HEK293 (cell line): ENCODE data around the gene CDH26.

Source experiments
- CTCF ChIA-PET: fragments of 350-600 bp; formaldehyde crosslinking; extraction: SDS; loops from one replicate; lab custom pipeline; 2021; ENCODE audit warnings: antibody characterized with exemption; lab: Yijun Ruan, JAX
- POLR2A ChIA-PET: fragments of 300-600 bp; formaldehyde crosslinking; extraction: SDS; loops from one replicate; lab custom pipeline; 2020; ENCODE audit warnings: antibody characterized with exemption, inconsistent platforms; lab: Yijun Ruan, JAX
- H3K27ac ChIP-seq: fragments of 200-500 bp; sonication (Bioruptor generic); 2 replicates; pipeline ENCODE4 v1.5.1; 2014; ENCODE audit warnings: low read depth, low read length, control low read depth, inconsistent platforms; ENCODE audit errors: extremely low read depth
- H3K36me3 ChIP-seq, 2 experiments: fragments of 200-500 bp in 1 of 2; sonication (Bioruptor generic) in 1 of 2; 1 replicate in 1 of 2; 2 replicates in 1 of 2; pipeline ENCODE4 v1.5.1; 2014 to 2017; ENCODE audit warnings: inconsistent platforms in 2 of 2, low read length in 2 of 2; ENCODE audit not compliant: control insufficient read depth in 2 of 2, insufficient read depth in 1 of 2
- H3K4me1 ChIP-seq: fragments of 200-500 bp; sonication (Bioruptor generic); 2 replicates; pipeline ENCODE4 v1.5.1; 2014; ENCODE audit warnings: mild to moderate bottlenecking, low read length, inconsistent platforms; ENCODE audit not compliant: control insufficient read depth, insufficient read depth
- H3K4me3 ChIP-seq: 2 replicates; pipeline ENCODE4 v1.5.1; 2011; ENCODE audit warnings: low read depth, mild to moderate bottlenecking, control low read depth, low read length, moderate library complexity
- H3K9me3 ChIP-seq: fragments of 200-500 bp; sonication (Bioruptor generic); 2 replicates; pipeline ENCODE4 v1.5.1; 2014; ENCODE audit warnings: low read depth, low read length, inconsistent platforms; ENCODE audit not compliant: control insufficient read depth, insufficient read depth
- HOXD13 ChIP-seq: sonication (generic); formaldehyde crosslinking; IDR thresholded peaks from 2 replicates; pipeline ENCODE4 v1.8.0; 2022; ENCODE audit warnings: missing genetic modification reagents, borderline replicate concordance
- KLF7 ChIP-seq: fragments of 450-650 bp; formaldehyde crosslinking; IDR thresholded peaks from 2 replicates; pipeline ENCODE4 v1.5.1; 2016; ENCODE audit warnings: missing biosample characterization, missing genetic modification characterization, borderline replicate concordance
- MZF1 ChIP-seq: fragments of 450-650 bp; formaldehyde crosslinking; IDR thresholded peaks from 2 replicates; pipeline ENCODE4 v1.5.1; 2017; ENCODE audit warnings: missing biosample characterization, missing genetic modification characterization, borderline replicate concordance
- PRDM10 ChIP-seq: fragments of 450-650 bp; formaldehyde crosslinking; IDR thresholded peaks from 2 replicates; pipeline ENCODE4 v1.5.1; 2016; ENCODE audit warnings: missing biosample characterization, missing genetic modification characterization
- RBAK ChIP-seq: fragments of 450-650 bp; formaldehyde crosslinking; IDR thresholded peaks from 2 replicates; pipeline ENCODE4 v1.5.1; 2016; ENCODE audit warnings: missing biosample characterization, missing genetic modification characterization
- SCRT2 ChIP-seq: fragments of 450-650 bp; formaldehyde crosslinking; IDR thresholded peaks from 2 replicates; pipeline ENCODE4 v1.5.1; 2016; ENCODE audit warnings: missing biosample characterization, missing genetic modification characterization
- YY2 ChIP-seq: fragments of 450-650 bp; formaldehyde crosslinking; IDR thresholded peaks from 2 replicates; pipeline ENCODE4 v1.5.1; 2016; ENCODE audit warnings: missing biosample characterization, missing genetic modification characterization
- ZBTB8A ChIP-seq: fragments of 450-650 bp; formaldehyde crosslinking; IDR thresholded peaks from 2 replicates; pipeline ENCODE4 v1.5.1; 2016; ENCODE audit warnings: missing biosample characterization, missing genetic modification characterization
- ZFP3 ChIP-seq: fragments of 450-650 bp; formaldehyde crosslinking; IDR thresholded peaks from 2 replicates; pipeline ENCODE4 v1.5.1; 2016; ENCODE audit warnings: low read depth, missing biosample characterization, missing genetic modification characterization
- ZFP37 ChIP-seq: fragments of 450-650 bp; formaldehyde crosslinking; IDR thresholded peaks from 2 replicates; pipeline ENCODE4 v1.5.1; 2016; ENCODE audit warnings: missing biosample characterization, missing genetic modification characterization
- ZNF114 ChIP-seq: fragments of 450-650 bp; formaldehyde crosslinking; IDR thresholded peaks from 2 replicates; pipeline ENCODE4 v1.5.0; 2017; ENCODE audit warnings: missing biosample characterization, missing genetic modification characterization
- ZNF140 ChIP-seq: fragments of 450-650 bp; formaldehyde crosslinking; IDR thresholded peaks from 2 replicates; pipeline ENCODE4 v1.5.1; 2016; ENCODE audit warnings: missing biosample characterization, missing genetic modification characterization
- ZNF248 ChIP-seq: fragments of 450-650 bp; formaldehyde crosslinking; IDR thresholded peaks from 2 replicates; pipeline ENCODE4 v1.5.1; 2017; ENCODE audit warnings: missing biosample characterization, missing genetic modification characterization
- ZNF274 ChIP-seq, 2 experiments: fragments of 200-500 bp in 1 of 2; fragments of 450-650 bp in 1 of 2; sonication (Bioruptor generic) in 1 of 2; formaldehyde crosslinking in 1 of 2; IDR thresholded peaks; 2 replicates each; pipeline versions ENCODE4 v1.5.1 to v1.6.1; 2014 to 2016; ENCODE audit warnings: borderline replicate concordance in 1 of 2, inconsistent platforms in 1 of 2, low read length in 1 of 2, missing biosample characterization in 1 of 2, missing genetic modification characterization in 1 of 2
- ZNF341 ChIP-seq: fragments of 450-650 bp; formaldehyde crosslinking; IDR thresholded peaks from 2 replicates; pipeline ENCODE4; 2016; ENCODE audit warnings: low read depth, missing biosample characterization, missing genetic modification characterization
- ZNF391 ChIP-seq: fragments of 450-650 bp; formaldehyde crosslinking; IDR thresholded peaks from 2 replicates; pipeline ENCODE4 v1.5.1; 2016; ENCODE audit warnings: low read depth, missing biosample characterization, missing genetic modification characterization, borderline replicate concordance
- ZNF398 ChIP-seq: fragments of 450-650 bp; formaldehyde crosslinking; IDR thresholded peaks from 2 replicates; pipeline ENCODE4 v1.5.1; 2017; ENCODE audit warnings: missing biosample characterization, missing genetic modification characterization
- ZNF416 ChIP-seq: fragments of 450-650 bp; formaldehyde crosslinking; IDR thresholded peaks from 2 replicates; pipeline ENCODE4 v1.5.1; 2016; ENCODE audit warnings: missing biosample characterization, missing genetic modification characterization
- ZNF488 ChIP-seq: fragments of 450-650 bp; formaldehyde crosslinking; IDR thresholded peaks from 2 replicates; pipeline ENCODE4 v1.5.1; 2016; ENCODE audit warnings: missing biosample characterization, missing genetic modification characterization
- ZNF518A ChIP-seq: fragments of 450-650 bp; formaldehyde crosslinking; conservative IDR thresholded peaks from 2 replicates; pipeline ENCODE4 v1.5.1; 2016; ENCODE audit warnings: low read depth, missing biosample characterization, missing genetic modification characterization
- ZNF544 ChIP-seq: fragments of 450-650 bp; formaldehyde crosslinking; IDR thresholded peaks from 2 replicates; pipeline ENCODE4 v1.5.0; 2017; ENCODE audit warnings: missing biosample characterization, missing genetic modification characterization
- ZNF626 ChIP-seq: fragments of 450-650 bp; sonication (Bioruptor Pico); formaldehyde crosslinking; IDR thresholded peaks from 2 replicates; pipeline ENCODE4 v1.5.1; 2018; ENCODE audit warnings: missing biosample characterization, missing genetic modification characterization, inconsistent platforms
- ZXDB ChIP-seq: fragments of 450-650 bp; formaldehyde crosslinking; IDR thresholded peaks from 2 replicates; pipeline ENCODE4 v1.5.1; 2016; ENCODE audit warnings: missing biosample characterization, missing genetic modification characterization

The CDH26 gene

GRCh38 chr20:60034231-60035110 is 76.2 kb downstream of the CDH26 start:
- Histone ChIP-seq H3K36me3 (no peaks in the 10 kb centered on the region), H3K4me3 (no peak overlapping the region), H3K4me1 (no peaks in the 10 kb centered on the region), H3K27ac (no peak overlapping the region), H3K9me3 (no peaks in the 10 kb centered on the region)
- CTCF ChIA-PET = interaction anchor here (1.2 kb wide), 1 partner anchor 15 kb away, joined by 3 read pairs; no protein-coding TSS in a partner anchor
- TF ChIP-seq MZF1 (tag by site-specific recombination) (no peak), PRDM10 (no peak), ZNF398 (tag by site-specific recombination) (no peak), ZNF544 (no peak), SCRT2 (tag by site-specific recombination) (no peak), ZNF341 (tag by site-specific recombination) (no peak), ZFP37 (no peak), ZNF140 (tag by site-specific recombination) (no peak), ZBTB8A (tag by site-specific recombination) (no peak), YY2 (tag by site-specific recombination) (no peak), ZNF518A (tag by site-specific recombination) (no peak), ZFP3 (tag by site-specific recombination) (no peak), ZNF114 (tag by site-specific recombination) (no peak)
- POLR2A ChIA-PET = no interaction called here

- POLR2A ChIA-PET = no interaction called here
- TF ChIP-seq RBAK (tag by site-specific recombination) = no peak
- no peak for TF ChIP-seq ZNF274 (IDR thresholded peaks at IDR 0.05; ENCODE audit: low read length)
- TF ChIP-seq ZNF274 (tag by site-specific recombination; IDR thresholded peaks at IDR 0.05; ENCODE audit: borderline replicate concordance) = no peak
- no peak for TF ChIP-seq ZNF391 (tag by site-specific recombination)
- no peak for TF ChIP-seq ZNF626 (tag by site-specific recombination)
- TF ChIP-seq ZNF416 = no peak
- TF ChIP-seq ZXDB (tag by site-specific recombination) = no peak
- TF ChIP-seq ZNF248 (tag by site-specific recombination) = no peak
- TF ChIP-seq KLF7 (tag by site-specific recombination) = no peak
- no peak for TF ChIP-seq HOXD13
- no peak for TF ChIP-seq ZNF488 (tag by site-specific recombination)
- TF ChIP-seq, all 188 proteins: peak for 0
- Histone ChIP-seq H3K36me3 (no peaks in the 10 kb centered on the region), H3K4me1 (no peaks in the 10 kb centered on the region), H3K9me3 (no peaks in the 10 kb centered on the region), H3K27ac (no peak overlapping the region), H3K4me3 (no peak overlapping the region)
- CTCF ChIA-PET = interaction anchor here (1.2 kb wide), 1 partner anchor 16 kb away, joined by 3 read pairs; no protein-coding TSS in a partner anchor
Measured at GRCh38 chr20:60035486-60035885, 77.3 kb downstream of the CDH26 start.
